Activated naive CD8-positive, alpha-beta T cell treated with anti-CD3 and anti-CD28 coated beads, Interleukin-2, amount 10 ng/mL, durations not matched to agents 7 days and 5 days (primary cell): ENCODE results near the gene CCN5. TPM values are rescaled to one million over a fixed set of nuclear protein-coding genes. Genes with fewer than 3 reads are reported as not detected.

ENCODE experiments used
- ATAC-seq: fragments of 150-1000 bp; cut with Tn5 transposase; one replicate; pipeline ENCODE4 v1.10.0; 2021; ENCODE audit warnings: low read depth, moderate library complexity
- POLR2A ChIA-PET: fragments of 350-600 bp; sonication (Branson Sonifier 250); formaldehyde crosslinking; loops from one replicate; lab custom pipeline; 2021; ENCODE audit warnings: antibody characterized with exemption; lab: Charles Lee
- DNase-seq: peaks from one replicate; pipeline ENCODE4 v3.0.0; 2021
- H3K27ac Mint-ChIP-seq: one replicate; pipeline ENCODE4 v1.8.0; 2022; ENCODE audit warnings: mild to moderate bottlenecking, mixed read lengths
- H3K27me3 Mint-ChIP-seq: one replicate; pipeline ENCODE4 v1.8.0; 2022; ENCODE audit warnings: mild to moderate bottlenecking, moderate library complexity, mixed read lengths
- H3K36me3 Mint-ChIP-seq: one replicate; pipeline ENCODE4 v1.8.0; 2021; ENCODE audit warnings: mild to moderate bottlenecking, mixed read lengths
- H3K4me1 Mint-ChIP-seq: one replicate; pipeline ENCODE4 v1.8.0; 2021; ENCODE audit warnings: mixed read lengths
- H3K4me3 Mint-ChIP-seq: one replicate; pipeline ENCODE4 v1.8.0; 2022; ENCODE audit warnings: mild to moderate bottlenecking, moderate library complexity, mixed read lengths
- H3K9me3 Mint-ChIP-seq: one replicate; pipeline ENCODE4 v1.8.0; 2021; ENCODE audit warnings: mixed read lengths
- total RNA-seq, 2 experiments: library from RNA; stranded (reverse); gene quantifications; one replicate each; pipeline ENCODE4 v1.2.3, GENCODE V29; 2021

CCN5 gene
- total RNA-seq, 2 experiments from 2014 or later = not detected

DNA sequence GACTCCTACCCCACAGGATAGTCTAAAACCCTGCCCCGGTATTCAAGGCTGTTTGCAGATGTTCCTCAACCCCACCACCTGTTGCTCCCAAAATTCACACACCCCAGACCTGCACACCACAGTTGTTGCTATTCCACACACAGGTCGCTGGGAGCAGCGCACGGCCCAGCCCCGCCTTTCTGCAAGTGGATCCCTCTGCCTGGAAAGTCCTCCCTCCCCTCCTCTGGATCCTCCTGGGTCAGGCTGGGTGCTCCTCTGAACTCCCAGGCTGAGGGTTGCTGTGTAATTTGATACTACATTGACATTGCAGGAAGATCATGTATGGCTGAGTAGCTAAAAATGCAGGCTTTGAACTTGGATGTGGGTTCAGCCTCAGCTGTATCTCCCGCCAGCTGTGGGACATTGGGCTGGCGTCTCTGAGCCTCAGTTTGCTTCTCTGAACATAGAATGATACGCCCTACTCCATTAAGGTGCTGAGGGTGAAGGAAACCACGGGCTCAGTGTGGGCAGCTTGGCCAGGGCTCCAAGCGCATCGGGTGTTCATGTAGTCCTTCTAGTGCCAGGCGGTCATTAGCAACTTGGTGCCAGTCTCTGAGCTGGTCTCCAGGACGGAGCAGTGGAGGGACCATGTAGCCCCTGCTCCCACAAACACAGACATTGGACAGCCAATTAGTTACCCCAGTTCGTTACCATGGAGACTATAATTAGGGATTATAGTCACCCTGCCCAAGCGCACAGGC lies 13.9 kb upstream of the CCN5 start:
- POLR2A ChIA-PET = no interaction called here
- Mint-ChIP-seq H3K36me3 (no peaks in the 10 kb centered on the region), H3K4me3 (no peak overlapping the region), H3K27ac (no peak overlapping the region), H3K4me1 (peaks cover 2% of the 10 kb centered on the region), H3K27me3 (no peaks in the 10 kb centered on the region), H3K9me3 (no peaks in the 10 kb centered on the region)
- no peak for DNase-seq
- no peak for ATAC-seq

DNA sequence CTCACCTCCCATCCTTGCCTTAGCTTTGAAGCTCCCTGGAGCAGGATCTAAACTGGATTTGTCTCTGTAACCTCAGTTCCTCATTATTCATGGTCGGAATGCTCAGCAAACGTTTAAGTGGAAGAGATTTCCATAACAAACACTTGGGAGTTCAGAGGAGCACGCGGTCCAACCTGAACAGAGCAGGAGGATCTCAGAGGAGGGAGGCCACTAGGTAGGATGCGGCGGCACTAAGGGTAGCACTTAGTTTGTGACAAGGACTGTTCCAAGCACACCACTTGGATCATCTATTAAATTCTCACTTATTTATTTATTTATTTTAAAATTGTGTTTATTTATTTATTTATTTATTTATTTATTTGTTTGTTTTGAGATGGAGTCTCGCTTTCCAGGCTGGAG lies 13.3 kb upstream of the CCN5 start:
- no peaks in the 10 kb centered on the region for H3K27me3 Mint-ChIP-seq
- H3K9me3 Mint-ChIP-seq = no peaks in the 10 kb centered on the region
- H3K36me3 Mint-ChIP-seq = no peaks in the 10 kb centered on the region
- DNase-seq (no peak), ATAC-seq (no peak)
- POLR2A ChIA-PET = no interaction called here
- peaks cover 2% of the 10 kb centered on the region for H3K4me1 Mint-ChIP-seq
- H3K27ac Mint-ChIP-seq = no peak overlapping the region
- no peak overlapping the region for H3K4me3 Mint-ChIP-seq

DNA sequence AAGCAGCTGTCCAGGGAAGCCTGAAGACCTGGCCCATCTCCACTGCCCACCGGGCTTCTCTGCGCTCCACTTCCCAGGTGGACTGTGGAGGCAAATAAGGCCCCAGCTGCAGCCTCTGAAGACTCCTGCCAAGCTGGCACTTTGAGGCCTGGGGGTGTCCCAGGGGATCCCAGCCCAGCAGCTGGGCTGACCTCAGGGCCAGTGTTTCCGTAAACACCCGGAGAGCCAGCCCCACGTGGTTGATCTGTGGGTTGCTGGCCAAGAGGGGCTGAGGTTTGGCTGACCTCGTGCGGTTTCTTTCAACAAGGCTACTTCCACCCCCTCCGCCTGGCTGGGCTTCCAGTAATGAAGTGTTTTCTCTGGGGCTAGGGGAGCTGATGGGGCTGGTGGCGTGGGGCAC lies 12.4 kb upstream of the CCN5 start:
- Mint-ChIP-seq H3K9me3 (no peaks in the 10 kb centered on the region), H3K27ac (no peak overlapping the region), H3K4me1 (no peaks in the 10 kb centered on the region), H3K4me3 (no peak overlapping the region), H3K27me3 (no peaks in the 10 kb centered on the region), H3K36me3 (no peaks in the 10 kb centered on the region)
- ATAC-seq = no peak
- no peak for DNase-seq
- POLR2A ChIA-PET = no interaction called here

DNA sequence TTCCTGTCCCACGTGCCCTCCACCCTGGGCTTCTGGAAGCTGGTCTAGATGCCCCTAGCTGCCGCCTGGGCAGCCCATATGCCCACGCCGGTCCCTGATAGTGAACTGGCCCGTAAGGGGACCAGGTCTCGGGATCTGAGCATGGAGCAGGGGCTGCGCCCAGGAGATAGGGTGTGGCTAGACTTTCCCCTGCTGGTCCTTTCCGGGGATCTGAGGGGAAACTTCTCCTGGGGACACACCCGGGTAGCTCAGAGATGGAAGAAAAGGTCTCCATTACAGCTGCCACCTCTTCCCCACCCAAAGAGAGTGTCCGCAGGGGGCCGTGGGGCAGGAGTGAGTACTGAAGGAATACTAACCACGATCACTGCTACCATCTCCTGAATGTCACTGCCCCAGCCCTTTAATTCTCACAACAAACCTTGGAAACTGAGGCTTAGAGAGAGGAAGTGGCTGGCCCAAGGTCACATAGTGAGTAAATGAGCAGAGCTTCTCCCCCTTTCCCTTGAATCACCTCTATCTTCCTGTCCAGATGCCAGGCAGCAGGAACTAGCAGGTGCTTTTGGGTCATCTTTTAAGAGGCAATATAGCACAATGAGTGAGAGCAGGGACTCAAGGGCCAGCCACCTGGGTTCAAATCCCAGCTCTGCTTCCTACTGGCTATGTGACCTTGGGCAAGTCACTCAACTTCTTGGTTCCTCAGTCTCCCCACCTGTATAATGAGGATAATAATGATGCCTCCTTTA lies 11.8 kb upstream of the CCN5 start:
- ATAC-seq = no peak
- POLR2A ChIA-PET = no interaction called here
- no peaks in the 10 kb centered on the region for H3K9me3 Mint-ChIP-seq
- no peaks in the 10 kb centered on the region for H3K4me1 Mint-ChIP-seq
- H3K27ac Mint-ChIP-seq = no peak overlapping the region
- no peak for DNase-seq
- H3K36me3 Mint-ChIP-seq = no peaks in the 10 kb centered on the region
- H3K27me3 Mint-ChIP-seq = no peaks in the 10 kb centered on the region
- H3K4me3 Mint-ChIP-seq = no peak overlapping the region

DNA sequence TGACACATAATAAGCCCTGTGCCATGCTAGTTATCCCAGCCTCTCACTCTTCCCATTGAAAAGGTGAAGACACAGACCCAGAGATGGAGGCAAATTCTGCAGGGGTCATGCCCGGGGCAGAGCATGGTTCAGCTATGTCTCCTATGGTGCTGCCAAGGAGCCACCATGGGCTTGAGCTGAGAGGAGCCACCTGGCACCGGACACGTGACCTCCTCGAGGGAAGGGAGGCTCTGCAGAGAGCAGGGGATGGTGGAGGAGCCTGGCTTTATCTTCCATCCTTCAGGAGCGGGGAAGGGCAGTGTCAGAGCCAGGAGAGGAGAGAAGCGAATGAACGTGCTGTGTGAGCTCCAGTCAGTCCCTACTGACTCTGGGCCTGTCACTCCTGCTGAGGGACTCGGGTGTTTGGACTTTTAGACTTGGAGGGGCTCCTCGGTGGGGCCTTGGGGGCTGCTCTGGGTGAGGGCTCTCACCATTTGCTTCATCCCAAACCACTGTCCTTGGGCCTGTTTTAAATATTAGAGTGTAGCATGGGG lies 11.1 kb upstream of the CCN5 start:
- H3K9me3 Mint-ChIP-seq = no peaks in the 10 kb centered on the region
- POLR2A ChIA-PET = no interaction called here
- H3K4me3 Mint-ChIP-seq = no peak overlapping the region
- no peaks in the 10 kb centered on the region for H3K36me3 Mint-ChIP-seq
- H3K27ac Mint-ChIP-seq = no peak overlapping the region
- DNase-seq (no peak), ATAC-seq (no peak)
- no peaks in the 10 kb centered on the region for H3K4me1 Mint-ChIP-seq
- H3K27me3 Mint-ChIP-seq = no peaks in the 10 kb centered on the region

DNA sequence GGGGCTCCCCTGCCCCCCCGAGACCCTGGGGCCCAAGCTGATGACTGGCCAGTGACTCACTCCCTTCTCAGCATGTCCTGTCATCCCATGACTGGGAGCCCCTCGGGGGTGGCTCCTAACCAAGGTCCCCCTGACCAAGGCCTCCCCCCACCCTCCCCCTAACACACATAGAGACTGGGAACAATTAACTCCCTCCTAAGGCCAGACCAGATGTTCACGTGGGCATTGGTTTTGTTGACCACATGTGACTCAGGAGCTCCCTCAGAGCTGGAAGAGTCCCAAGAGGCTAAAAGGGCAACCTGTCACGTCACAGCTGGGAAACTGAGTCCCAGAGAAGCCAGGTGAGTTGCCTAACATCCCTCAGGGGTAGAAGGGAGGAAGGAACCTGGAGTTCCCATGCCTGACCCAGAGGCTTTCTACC lies 10.6 kb upstream of the CCN5 start:
- no peaks in the 10 kb centered on the region for H3K27me3 Mint-ChIP-seq
- DNase-seq = no peak
- no peak for ATAC-seq
- H3K27ac Mint-ChIP-seq = no peak overlapping the region
- no peaks in the 10 kb centered on the region for H3K4me1 Mint-ChIP-seq
- H3K36me3 Mint-ChIP-seq = no peaks in the 10 kb centered on the region
- no peak overlapping the region for H3K4me3 Mint-ChIP-seq
- H3K9me3 Mint-ChIP-seq = no peaks in the 10 kb centered on the region
- POLR2A ChIA-PET = no interaction called here

DNA sequence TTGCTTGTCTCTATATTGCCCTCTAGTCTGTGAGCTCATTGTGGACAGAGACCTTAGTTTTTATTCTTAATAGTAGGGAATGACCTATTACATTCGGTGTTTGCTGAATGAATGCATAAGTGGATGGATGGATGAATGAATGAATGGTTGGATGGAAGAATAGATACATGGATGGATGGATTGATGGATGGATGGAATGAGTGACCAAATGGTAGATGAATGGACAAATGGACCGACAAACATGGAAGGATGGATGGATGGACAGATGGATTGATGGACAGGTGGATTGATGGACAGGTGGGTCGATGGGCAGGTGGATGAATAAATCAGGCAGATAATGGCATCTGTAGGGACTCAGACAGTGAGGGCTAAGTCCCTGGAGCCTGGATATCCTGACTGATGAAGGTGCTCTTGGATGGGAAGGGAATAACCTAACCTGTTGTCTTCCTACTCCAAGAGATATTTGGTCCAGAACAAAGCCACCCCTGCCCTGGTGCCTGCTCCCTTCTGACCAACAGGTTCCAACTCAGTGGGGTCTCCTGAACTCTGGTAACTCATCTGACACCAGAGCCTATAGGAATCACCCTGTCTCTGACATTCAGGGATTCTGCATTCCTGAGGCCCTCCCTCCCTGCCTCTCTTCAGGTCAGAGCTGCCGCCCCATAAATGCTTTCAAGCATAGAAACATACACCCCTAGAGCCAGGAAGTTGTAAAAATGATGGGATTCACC lies 9.6 kb upstream of the CCN5 start:
- no peaks in the 10 kb centered on the region for H3K36me3 Mint-ChIP-seq

DNA sequence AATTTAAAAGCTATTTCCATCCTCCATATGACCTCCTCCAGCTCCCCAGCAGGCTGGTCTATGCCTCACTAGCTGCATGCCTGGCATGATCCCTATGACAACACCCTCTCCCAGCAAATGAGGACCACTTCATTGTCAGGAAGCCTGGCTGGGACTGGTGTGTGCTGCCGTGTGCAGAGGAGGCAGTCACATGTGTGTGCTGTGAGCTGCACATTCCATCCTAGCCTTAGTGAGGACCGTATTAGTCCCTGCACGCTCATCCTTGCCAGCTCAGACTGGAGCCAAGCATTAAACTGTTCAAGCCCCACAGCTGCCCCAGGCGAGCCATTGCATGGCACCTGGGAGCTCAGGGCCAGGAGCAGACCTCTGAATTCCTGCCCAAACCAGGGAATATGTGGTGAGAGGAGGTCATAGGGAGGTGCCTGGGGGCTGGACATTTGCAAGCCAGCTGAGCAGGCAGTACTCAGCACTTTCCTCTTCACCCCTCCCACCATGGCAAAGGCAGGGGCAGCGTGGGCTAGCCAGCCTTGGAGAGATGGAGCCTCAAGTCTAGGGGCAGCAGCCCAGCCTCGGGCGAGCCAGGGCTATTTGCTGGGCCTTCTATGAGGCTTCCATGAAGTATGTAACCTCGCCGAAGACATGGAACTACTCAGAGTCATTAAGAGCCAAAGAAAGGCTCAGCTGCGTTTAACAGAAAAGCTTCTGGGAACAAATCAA lies 8.7 kb upstream of the CCN5 start:
- POLR2A ChIA-PET = no interaction called here
- peaks cover 2% of the 10 kb centered on the region for H3K27me3 Mint-ChIP-seq
- no peak overlapping the region for H3K4me3 Mint-ChIP-seq
- no peaks in the 10 kb centered on the region for H3K9me3 Mint-ChIP-seq
- DNase-seq (no peak), ATAC-seq (no peak)
- H3K27ac Mint-ChIP-seq = no peak overlapping the region
- no peaks in the 10 kb centered on the region for H3K4me1 Mint-ChIP-seq
- no peaks in the 10 kb centered on the region for H3K36me3 Mint-ChIP-seq

More for the DNA sequence above, 9.6 kb upstream of the CCN5 start:
- no peak overlapping the region for H3K27ac Mint-ChIP-seq
- H3K4me1 Mint-ChIP-seq = no peaks in the 10 kb centered on the region
- H3K9me3 Mint-ChIP-seq = no peaks in the 10 kb centered on the region
- no peak for DNase-seq
- no peak for ATAC-seq
- H3K27me3 Mint-ChIP-seq = no peaks in the 10 kb centered on the region
- no peak overlapping the region for H3K4me3 Mint-ChIP-seq
- POLR2A ChIA-PET = no interaction called here

DNA sequence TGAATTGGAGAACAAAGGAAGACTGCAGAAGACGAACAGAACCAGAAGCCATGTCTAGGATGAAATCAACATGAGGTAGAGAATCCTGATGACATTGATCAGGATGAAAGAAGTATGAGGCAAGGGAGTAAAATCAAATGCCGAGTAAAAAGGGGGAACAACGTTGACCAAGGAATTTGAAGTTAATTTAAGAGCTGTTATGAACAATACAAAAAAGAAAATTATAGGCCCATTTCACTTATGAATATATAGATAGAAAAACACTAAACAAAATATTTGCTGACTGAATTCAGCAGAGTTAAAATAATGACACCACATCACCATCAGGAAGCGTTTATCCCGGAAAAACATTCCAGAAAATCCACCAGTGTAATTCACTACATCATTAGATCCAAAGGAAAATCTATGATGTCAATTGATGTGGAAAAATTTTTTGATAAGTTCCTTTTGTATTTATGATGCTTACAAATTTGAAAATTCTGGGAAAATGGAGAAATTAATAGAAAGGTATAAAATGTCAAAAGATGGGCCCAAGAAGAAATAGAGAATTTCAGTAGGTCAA lies 8.1 kb upstream of the CCN5 start:
- Mint-ChIP-seq H3K36me3 (no peaks in the 10 kb centered on the region), H3K4me3 (no peak overlapping the region), H3K27me3 (peaks cover 3% of the 10 kb centered on the region), H3K4me1 (no peaks in the 10 kb centered on the region), H3K9me3 (no peaks in the 10 kb centered on the region), H3K27ac (no peak overlapping the region)
- POLR2A ChIA-PET = no interaction called here
- ATAC-seq (no peak), DNase-seq (no peak)

DNA sequence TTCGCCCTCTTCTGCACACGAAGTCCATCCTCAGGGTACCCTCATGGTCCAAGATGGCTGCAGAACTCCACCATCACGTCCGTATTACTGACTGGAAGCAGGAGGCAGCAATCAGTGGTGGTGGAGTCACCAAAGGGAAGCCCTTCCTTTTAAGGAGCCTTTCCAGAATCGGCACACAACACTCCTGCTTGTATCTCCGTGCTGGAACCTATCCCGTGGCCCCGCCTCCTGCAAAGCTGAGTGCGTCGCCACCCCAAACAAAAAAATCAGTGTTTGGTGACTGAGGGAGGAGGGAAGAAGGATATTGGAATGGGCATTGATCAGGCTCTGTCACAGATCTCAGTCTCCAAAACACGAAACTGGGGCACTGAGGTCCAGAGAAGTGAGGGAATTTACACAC lies 5.8 kb upstream of the CCN5 start:
- Mint-ChIP-seq H3K4me3 (no peak overlapping the region), H3K36me3 (no peaks in the 10 kb centered on the region), H3K27me3 (peaks cover 6% of the 10 kb centered on the region), H3K27ac (no peak overlapping the region), H3K9me3 (no peaks in the 10 kb centered on the region), H3K4me1 (no peaks in the 10 kb centered on the region)
- no peak for DNase-seq
- ATAC-seq = no peak
- POLR2A ChIA-PET = no interaction called here

DNA sequence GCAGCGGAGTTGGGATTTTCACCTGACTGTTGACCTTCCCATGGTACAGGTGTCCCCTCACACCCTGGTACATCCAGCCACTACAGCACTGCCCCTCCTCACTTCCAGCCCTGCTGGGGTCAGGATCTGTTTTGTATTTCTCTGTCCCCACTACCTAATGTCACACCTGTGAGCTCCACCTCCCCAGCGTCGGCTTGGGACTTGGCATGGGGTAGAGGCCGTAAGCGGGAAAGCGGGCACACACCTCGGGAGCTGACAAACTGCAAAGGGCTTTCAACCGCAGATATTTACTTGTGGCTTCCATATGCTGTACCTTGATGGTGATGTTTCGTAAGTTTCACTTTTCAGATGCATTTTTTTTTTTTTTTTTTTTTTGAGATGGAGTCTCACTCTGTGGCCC lies 5.4 kb upstream of the CCN5 start:
- ATAC-seq = no peak
- no peak overlapping the region for H3K27ac Mint-ChIP-seq
- H3K4me1 Mint-ChIP-seq = no peaks in the 10 kb centered on the region
- H3K9me3 Mint-ChIP-seq = no peaks in the 10 kb centered on the region
- DNase-seq = no peak
- H3K27me3 Mint-ChIP-seq = peaks cover 6% of the 10 kb centered on the region
- no peaks in the 10 kb centered on the region for H3K36me3 Mint-ChIP-seq
- POLR2A ChIA-PET = no interaction called here
- no peak overlapping the region for H3K4me3 Mint-ChIP-seq

DNA sequence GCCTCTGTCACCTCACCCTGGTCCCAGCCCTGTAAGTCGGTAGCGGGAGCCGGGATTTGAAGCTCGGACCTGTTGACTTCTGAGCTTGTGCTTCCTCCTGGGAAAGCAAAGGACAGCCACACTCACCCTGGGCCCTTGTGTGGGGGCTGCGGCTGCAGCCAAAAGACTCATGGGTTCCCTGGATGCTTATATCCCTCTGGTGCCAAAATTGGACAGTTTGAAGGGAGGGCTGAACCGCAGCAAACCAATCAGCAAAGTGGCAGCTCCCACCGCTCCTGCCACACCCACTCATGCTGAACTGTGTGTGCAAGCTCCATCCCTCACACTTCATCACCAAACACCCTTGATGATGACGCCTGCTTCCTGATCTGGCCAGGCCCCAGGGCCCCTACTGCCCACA lies 3.9 kb upstream of the CCN5 start:
- Mint-ChIP-seq H3K27me3 (peaks cover 6% of the 10 kb centered on the region), H3K4me3 (no peak overlapping the region), H3K9me3 (no peaks in the 10 kb centered on the region), H3K4me1 (no peaks in the 10 kb centered on the region), H3K27ac (no peak overlapping the region), H3K36me3 (no peaks in the 10 kb centered on the region)
- DNase-seq (no peak), ATAC-seq (no peak)
- POLR2A ChIA-PET = interaction anchor here (0.5 kb wide), 1 partner anchor 612 kb away, joined by 3 read pairs; no protein-coding TSS in a partner anchor
